MM.1S (cell line): ENCODE data around the gene PCNX1.
A peak's percentile ranks its signal among the peaks of the same experiment; 100 is the strongest.

Source experiments
- DNase-seq: peaks from one replicate; pipeline ENCODE4 v3.0.0-alpha.2; 2015
- H2AFZ ChIP-seq: fragments of 300-600 bp; sonication (generic); 2 replicates; pipeline ENCODE4 v1.6.0; 2016; ENCODE audit warnings: antibody characterized with exemption, low read length
- H3F3A ChIP-seq: fragments of 300-600 bp; sonication (generic); 2 replicates; pipeline ENCODE4 v1.6.1; 2016; ENCODE audit warnings: mild to moderate bottlenecking, antibody characterized with exemption, low read length, moderate library complexity, mixed read lengths; ENCODE audit not compliant: insufficient read depth
- H3K27ac ChIP-seq: fragments of 300-600 bp; sonication (generic); 2 replicates; pipeline ENCODE4 v1.5.1; 2016; ENCODE audit warnings: mild to moderate bottlenecking, low read length
- H3K27me3 ChIP-seq: fragments of 300-600 bp; sonication (generic); replicated peaks from 2 replicates; pipeline ENCODE4 v1.6.0; 2016; ENCODE audit warnings: low read length; ENCODE audit not compliant: insufficient read depth
- H3K36me3 ChIP-seq: fragments of 300-600 bp; sonication (generic); replicated peaks from 2 replicates; pipeline ENCODE4 v1.6.1; 2016; ENCODE audit warnings: mild to moderate bottlenecking, low read length, mixed read lengths; ENCODE audit not compliant: insufficient read depth
- H3K4me1 ChIP-seq: fragments of 300-600 bp; sonication (generic); 2 replicates; pipeline ENCODE4 v1.6.1; 2016; ENCODE audit warnings: low read length, mixed read lengths
- H3K4me2 ChIP-seq: fragments of 300-600 bp; sonication (generic); 2 replicates; pipeline ENCODE4 v1.6.0; 2016; ENCODE audit warnings: low read depth, low read length
- H3K4me3 ChIP-seq: fragments of 300-600 bp; sonication (generic); 2 replicates; pipeline ENCODE4 v1.5.1; 2016; ENCODE audit warnings: low read length, mixed read lengths
- H3K79me2 ChIP-seq: fragments of 300-600 bp; sonication (generic); 2 replicates; pipeline ENCODE4 v1.6.1; 2016; ENCODE audit warnings: mixed run types, low read length, mixed read lengths
- H3K9ac ChIP-seq: fragments of 300-600 bp; sonication (generic); 2 replicates; pipeline ENCODE4 v1.6.1; 2016; ENCODE audit warnings: low read length, mixed read lengths
- H3K9me2 ChIP-seq: fragments of 300-600 bp; sonication (generic); replicated peaks from 2 replicates; pipeline ENCODE4 v1.6.1; 2016; ENCODE audit warnings: mild to moderate bottlenecking, low read length, mixed read lengths; ENCODE audit not compliant: insufficient read depth
- H3K9me3 ChIP-seq: fragments of 300-600 bp; sonication (generic); replicated peaks from 2 replicates; pipeline ENCODE4 v1.6.1; 2016; ENCODE audit warnings: mild to moderate bottlenecking, low read length, mixed read lengths; ENCODE audit not compliant: insufficient read depth
- H4K20me1 ChIP-seq: fragments of 300-600 bp; sonication (generic); 2 replicates; pipeline ENCODE4 v1.6.1; 2016; ENCODE audit warnings: mild to moderate bottlenecking, low read length, moderate library complexity, mixed read lengths; ENCODE audit not compliant: insufficient read depth
- CTCF ChIP-seq: fragments of 300-600 bp; sonication (generic); IDR thresholded peaks from 2 replicates; pipeline ENCODE4 v1.5.1; 2016; ENCODE audit warnings: antibody characterized with exemption, low read length, mixed read lengths
- EZH2 ChIP-seq: fragments of 300-600 bp; sonication (generic); optimal IDR thresholded peaks from 2 replicates; pipeline ENCODE3; 2017; ENCODE audit warnings: low read depth, mild to moderate bottlenecking, antibody characterized with exemption, low read length, mixed read lengths
- EZH2phosphoT487 ChIP-seq: fragments of 300-600 bp; sonication (generic); IDR thresholded peaks from 2 replicates; pipeline ENCODE4 v1.6.1; 2018; ENCODE audit warnings: antibody characterized with exemption, low read length

PCNX1 gene

DNA sequence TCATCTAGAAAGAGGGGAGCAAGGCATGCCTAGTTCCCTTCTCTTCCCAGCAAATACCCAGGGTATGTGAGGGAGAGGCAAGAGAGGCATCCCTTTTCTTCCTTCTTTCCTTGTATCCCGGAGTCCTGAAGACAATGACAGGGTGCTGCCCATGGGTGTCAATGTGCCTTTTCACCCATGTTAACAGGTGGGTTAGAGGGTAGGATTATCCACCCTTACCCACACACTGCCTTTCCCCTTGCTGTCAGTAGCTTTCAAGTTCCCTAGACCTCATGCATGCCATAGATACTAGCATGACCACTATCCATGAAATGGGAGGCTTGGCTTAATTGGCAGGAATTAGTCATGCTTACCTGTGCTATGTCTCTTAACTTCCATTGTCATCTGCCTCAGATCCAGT lies 36.3 kb upstream of the PCNX1 start:
- Histone ChIP-seq H3F3A (no peaks in the 10 kb centered on the region), H3K27ac (no peak overlapping the region), H3K9me2 (no peaks in the 10 kb centered on the region), H3K36me3 (no peaks in the 10 kb centered on the region), H3K9ac (no peak overlapping the region), H3K9me3 (no peaks in the 10 kb centered on the region), H2AFZ (no peak overlapping the region), H4K20me1 (no peaks in the 10 kb centered on the region), H3K27me3 (no peaks in the 10 kb centered on the region), H3K4me3 (no peak overlapping the region), H3K79me2 (no peaks in the 10 kb centered on the region), H3K4me2 (no peak overlapping the region), H3K4me1 (peaks cover 3% of the 10 kb centered on the region; the same call in 1 of the 2 replicates)
- TF ChIP-seq EZH2 = no peak
- TF ChIP-seq EZH2phosphoT487 = no peak
- TF ChIP-seq CTCF = no peak
- DNase-seq = no peak

- DNase-seq = peak; percentile 45
- Histone ChIP-seq H3K4me1 (peaks cover 3% of the 10 kb centered on the region; the same call in 1 of the 2 replicates), H3K9ac (peak overlapping the region; percentile 33), H3K36me3 (no peaks in the 10 kb centered on the region), H2AFZ (peak overlapping the region; percentile 77), H3K9me2 (no peaks in the 10 kb centered on the region), H4K20me1 (no peaks in the 10 kb centered on the region), H3K4me2 (peak overlapping the region; percentile 72; the same call in 1 of the 2 replicates), H3K4me3 (peak overlapping the region; percentile 49), H3K27ac (peak overlapping the region; percentile 38; the same call in 1 of the 2 replicates), H3F3A (no peaks in the 10 kb centered on the region), H3K79me2 (no peaks in the 10 kb centered on the region), H3K27me3 (no peaks in the 10 kb centered on the region), H3K9me3 (no peaks in the 10 kb centered on the region)
- TF ChIP-seq EZH2phosphoT487 (no peak), CTCF (no peak), EZH2 (no peak)
Observed at GRCh38 chr14:70871863-70872677, 35.2 kb upstream of the PCNX1 start.

DNA sequence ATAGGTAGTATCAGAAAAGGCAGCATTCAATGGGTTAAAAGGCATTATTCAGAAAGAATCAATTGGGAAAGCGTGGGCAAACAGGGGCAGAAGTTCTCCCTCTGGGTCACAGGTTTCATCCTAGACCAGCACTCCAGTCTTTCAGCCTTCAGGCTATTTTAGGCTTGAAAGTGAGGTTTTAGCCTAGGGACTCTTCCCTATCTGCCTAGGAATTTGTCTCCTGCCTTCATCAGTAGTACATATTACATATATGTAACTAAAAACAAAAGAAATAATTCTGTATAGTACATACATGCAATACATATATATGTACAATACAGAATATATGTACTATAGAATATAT lies 34.6 kb upstream of the PCNX1 start:
- Histone ChIP-seq H3K79me2 (no peaks in the 10 kb centered on the region), H3K27ac (peak overlapping the region; percentile 38; the same call in 1 of the 2 replicates), H3K9me2 (no peaks in the 10 kb centered on the region), H2AFZ (peak overlapping the region; percentile 77), H3K4me1 (peaks cover 3% of the 10 kb centered on the region; the same call in 1 of the 2 replicates), H3K9ac (peak overlapping the region; percentile 33; the same call in 1 of the 2 replicates), H3K4me2 (peak overlapping the region; percentile 72; the same call in 1 of the 2 replicates), H3K36me3 (no peaks in the 10 kb centered on the region), H3K4me3 (peak overlapping the region; percentile 49), H3K27me3 (no peaks in the 10 kb centered on the region), H4K20me1 (no peaks in the 10 kb centered on the region), H3K9me3 (no peaks in the 10 kb centered on the region), H3F3A (no peaks in the 10 kb centered on the region)
- TF ChIP-seq CTCF (no peak), EZH2phosphoT487 (no peak), EZH2 (no peak)
- no peak for DNase-seq
